Stimulated activated naive CD4-positive, alpha-beta T cell (primary cell): ENCODE data around the gene PARS2.
"Not testable (repeated sequence)": the region's sequence is repeated elsewhere in the genome, so short reads cannot be mapped to it uniquely, and the experiment has no call there.

Experiments
- DNase-seq, 6 experiments: peaks; one replicate each; lab custom pipeline; 2025; lab: John Stamatoyannopoulos, UW

PARS2 gene

GRCh38 chr1:54800041-54800898 lies 35.9 kb upstream of the PARS2 start:
- no peak for DNase-seq

GRCh38 chr1:54798769-54799641 lies 34.7 kb upstream of the PARS2 start:
- peak in 1 of 6 experiments; percentile 3 for DNase-seq

- DNase-seq: no peak
These were observed 33.9 kb upstream of the PARS2 start for GRCh38 chr1:54798206-54798605.

GRCh38 chr1:54796902-54797301 lies 32.6 kb upstream of the PARS2 start:
- DNase-seq: no peak

GRCh38 chr1:54795841-54796468 lies 31.6 kb upstream of the PARS2 start:
- no peak for DNase-seq

- no peak for DNase-seq
These were observed 31.0 kb upstream of the PARS2 start for GRCh38 chr1:54795356-54795665.

- no peak for DNase-seq
These were observed 30.4 kb upstream of the PARS2 start for GRCh38 chr1:54794451-54795355.

GRCh38 chr1:54792686-54793282 lies 28.5 kb upstream of the PARS2 start:
- no peak for DNase-seq

GRCh38 chr1:54791880-54792522 lies 27.7 kb upstream of the PARS2 start:
- DNase-seq: peak in 2 of 6 experiments; percentile 12 to 18

GRCh38 chr1:54788459-54788858 lies 24.1 kb upstream of the PARS2 start:
- DNase-seq: no peak

GRCh38 chr1:54787604-54788003 lies 23.3 kb upstream of the PARS2 start:
- DNase-seq: no peak

- DNase-seq: no peak
These were observed 22.5 kb upstream of the PARS2 start for GRCh38 chr1:54786778-54787177.

- DNase-seq: no peak
These were observed 19.7 kb upstream of the PARS2 start for GRCh38 chr1:54784066-54784465.

- DNase-seq: no peak
These were observed 18.3 kb upstream of the PARS2 start for GRCh38 chr1:54782588-54782987.

- DNase-seq: no peak
These were observed 17.8 kb upstream of the PARS2 start for GRCh38 chr1:54782156-54782555.

- DNase-seq: no peak
These were observed 16.9 kb upstream of the PARS2 start for GRCh38 chr1:54781023-54781723.

- DNase-seq: no peak
These were observed 13.1 kb upstream of the PARS2 start for GRCh38 chr1:54777431-54777830.

GRCh38 chr1:54777011-54777410 lies 12.7 kb upstream of the PARS2 start:
- DNase-seq: no peak

GRCh38 chr1:54775828-54776721 lies 11.8 kb upstream of the PARS2 start:
- DNase-seq: not testable (repeated sequence)
